Skeletal muscle satellite cell (primary cell): Measurements from ENCODE around the gene MECP2.

Experiments
- H3K27me3 ChIP-seq: 2 replicates; pipeline ENCODE4 v1.7.0; 2013; ENCODE audit warnings: low read length; ENCODE audit not compliant: control insufficient read depth, insufficient read depth
- H3K36me3 ChIP-seq: 2 replicates; pipeline ENCODE4 v1.7.0; 2013; ENCODE audit warnings: mild to moderate bottlenecking, control low read depth, low read length; ENCODE audit not compliant: insufficient read depth
- H3K4me1 ChIP-seq: 2 replicates; pipeline ENCODE4 v1.7.0; 2013; ENCODE audit warnings: low read length; ENCODE audit not compliant: control insufficient read depth, insufficient read depth
- H3K4me2 ChIP-seq: 2 replicates; pipeline ENCODE4 v1.7.0; 2013; ENCODE audit warnings: mild to moderate bottlenecking, low read length
- H3K4me3 ChIP-seq: 2 replicates; pipeline ENCODE4 v1.7.0; 2013; ENCODE audit warnings: low read length
- H3K9ac ChIP-seq: 2 replicates; pipeline ENCODE4 v1.7.0; 2013; ENCODE audit warnings: mild to moderate bottlenecking, low read depth, low read length, moderate library complexity
- H3K9me3 ChIP-seq: replicated peaks from 2 replicates; pipeline ENCODE4 v1.7.0; 2013; ENCODE audit warnings: mild to moderate bottlenecking, control low read depth, low read length

The MECP2 gene

DNA sequence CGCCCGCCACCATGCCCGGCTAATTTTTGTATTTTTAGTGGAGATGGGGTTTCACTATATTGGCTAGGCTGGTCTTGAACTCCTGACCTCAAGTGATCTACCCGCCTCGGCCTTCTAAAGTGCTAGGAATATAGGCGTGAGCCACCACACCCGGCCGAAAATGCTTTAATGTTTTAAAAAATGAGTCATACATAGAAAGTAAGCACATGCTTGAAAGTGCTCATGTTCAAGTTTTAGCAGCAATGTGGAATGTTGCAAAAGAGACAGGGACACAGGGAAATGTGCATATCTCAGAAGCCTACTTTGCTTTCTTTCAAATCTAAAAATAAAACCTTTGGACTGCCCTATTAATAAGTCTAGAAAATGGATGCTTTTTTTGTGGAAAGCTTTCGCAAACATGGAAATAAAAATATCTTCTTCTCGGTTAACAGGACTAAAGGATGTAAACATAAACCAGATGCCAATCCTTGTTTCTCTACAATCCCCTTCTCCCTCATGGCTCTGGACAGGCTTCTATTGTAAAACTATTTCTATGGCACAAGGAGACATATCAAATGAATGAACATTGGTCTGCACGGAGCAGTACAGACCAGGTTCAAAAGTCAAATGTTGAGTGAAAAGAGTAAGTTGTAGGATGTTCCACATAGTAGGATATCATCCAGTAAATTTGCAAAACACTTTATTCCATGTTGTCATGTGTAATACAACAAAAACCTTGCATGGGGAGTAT lies 15.0 kb downstream of the MECP2 start:
- Histone ChIP-seq H3K27me3 (no peaks in the 10 kb centered on the region), H3K9ac (no peak overlapping the region), H3K9me3 (no peaks in the 10 kb centered on the region), H3K36me3 (peaks cover 5% of the 10 kb centered on the region), H3K4me3 (no peak overlapping the region), H3K4me1 (peaks cover 10% of the 10 kb centered on the region), H3K4me2 (peak overlapping the region; percentile 22)

DNA sequence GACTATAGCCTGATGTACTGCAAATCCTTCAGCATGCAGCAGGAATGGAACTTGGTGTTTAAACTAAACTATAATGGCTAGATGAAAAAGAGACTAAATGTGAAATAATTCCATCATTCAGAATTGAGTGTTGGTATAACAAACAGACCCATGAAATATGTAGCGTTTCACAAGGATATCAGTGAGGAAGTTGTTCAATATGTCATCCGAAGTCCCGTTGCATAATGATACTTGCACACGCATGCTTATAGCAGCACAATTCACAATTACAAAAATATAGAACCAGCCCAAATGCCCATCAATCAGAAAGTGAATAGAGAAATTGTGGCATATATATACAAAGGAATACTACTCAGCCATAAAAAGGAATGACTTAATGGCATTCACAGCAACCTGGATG lies 20.4 kb downstream of the MECP2 start:
- H3K9ac ChIP-seq: no peak overlapping the region
- H3K27me3 ChIP-seq: no peaks in the 10 kb centered on the region
- no peak overlapping the region for H3K4me3 ChIP-seq
- no peaks in the 10 kb centered on the region for H3K9me3 ChIP-seq
- no peak overlapping the region for H3K4me2 ChIP-seq
- H3K36me3 ChIP-seq: no peaks in the 10 kb centered on the region
- peaks cover 20% of the 10 kb centered on the region for H3K4me1 ChIP-seq

DNA sequence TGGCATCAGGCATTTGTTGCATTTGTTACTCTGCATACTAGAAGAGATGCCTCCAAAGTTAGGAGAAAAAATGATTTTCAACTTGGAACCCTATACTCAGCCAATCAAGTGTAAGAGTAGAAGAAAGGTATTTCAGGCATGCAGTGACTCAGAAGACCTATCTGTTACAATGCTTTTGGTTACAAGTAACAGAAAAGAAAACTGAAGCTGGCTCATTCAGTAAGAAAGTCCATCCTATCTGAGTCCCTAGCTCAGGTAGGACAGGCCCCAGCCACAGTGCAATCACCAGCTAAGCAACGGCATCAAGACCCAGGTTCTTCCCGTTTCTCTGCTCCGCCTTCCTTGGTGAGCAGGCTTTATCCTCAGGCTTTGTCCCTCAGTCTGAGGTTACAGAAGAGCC lies 23.3 kb downstream of the MECP2 start:
- Histone ChIP-seq H3K9me3 (no peaks in the 10 kb centered on the region), H3K36me3 (no peaks in the 10 kb centered on the region), H3K4me2 (peak overlapping the region; percentile 39), H3K9ac (no peak overlapping the region), H3K4me3 (no peak overlapping the region), H3K4me1 (peaks cover 20% of the 10 kb centered on the region), H3K27me3 (no peaks in the 10 kb centered on the region)

DNA sequence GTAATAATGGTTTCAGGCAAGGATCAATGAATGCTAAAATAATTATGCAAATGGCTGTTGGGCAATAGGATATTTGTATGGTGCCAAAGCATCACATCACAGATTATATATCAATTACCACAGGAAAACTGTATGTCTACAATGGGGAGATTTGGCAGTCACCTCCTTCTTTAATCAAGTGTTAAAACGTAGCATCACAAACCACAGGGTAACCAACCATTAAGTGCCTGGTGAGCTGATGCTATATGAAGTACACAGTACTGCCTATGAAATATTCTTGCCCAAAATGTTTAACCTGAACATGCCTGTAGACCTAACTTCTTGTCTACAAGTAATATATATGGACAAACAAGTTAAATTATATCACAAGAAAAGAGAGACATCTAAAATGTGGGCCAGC lies 25.3 kb downstream of the MECP2 start:
- H3K9ac ChIP-seq: no peak overlapping the region
- no peak overlapping the region for H3K4me3 ChIP-seq
- no peaks in the 10 kb centered on the region for H3K36me3 ChIP-seq
- H3K4me2 ChIP-seq: no peak overlapping the region
- peaks cover 23% of the 10 kb centered on the region for H3K4me1 ChIP-seq
- peaks cover 3% of the 10 kb centered on the region for H3K27me3 ChIP-seq
- H3K9me3 ChIP-seq: no peaks in the 10 kb centered on the region

DNA sequence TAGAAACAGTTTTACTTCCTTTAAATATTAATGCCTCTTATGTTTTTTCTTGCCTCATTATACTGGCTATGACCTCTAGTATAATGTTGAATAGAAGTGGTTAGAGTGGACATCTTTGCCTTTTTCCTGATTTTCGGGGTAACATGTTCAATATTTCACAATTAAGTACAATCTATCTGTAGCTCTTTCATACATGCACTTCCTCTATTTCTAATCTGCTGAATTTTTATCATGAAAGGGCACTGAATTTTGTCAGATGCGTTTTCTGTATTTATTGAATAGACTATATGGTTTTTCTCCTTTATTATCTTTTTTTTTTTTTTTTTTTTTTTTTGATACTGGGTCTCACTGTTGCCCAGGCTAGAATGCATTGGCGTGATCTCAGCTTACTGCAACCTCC lies 29.0 kb downstream of the MECP2 start:
- Histone ChIP-seq H3K27me3 (peaks cover 3% of the 10 kb centered on the region), H3K4me1 (peaks cover 8% of the 10 kb centered on the region)

DNA sequence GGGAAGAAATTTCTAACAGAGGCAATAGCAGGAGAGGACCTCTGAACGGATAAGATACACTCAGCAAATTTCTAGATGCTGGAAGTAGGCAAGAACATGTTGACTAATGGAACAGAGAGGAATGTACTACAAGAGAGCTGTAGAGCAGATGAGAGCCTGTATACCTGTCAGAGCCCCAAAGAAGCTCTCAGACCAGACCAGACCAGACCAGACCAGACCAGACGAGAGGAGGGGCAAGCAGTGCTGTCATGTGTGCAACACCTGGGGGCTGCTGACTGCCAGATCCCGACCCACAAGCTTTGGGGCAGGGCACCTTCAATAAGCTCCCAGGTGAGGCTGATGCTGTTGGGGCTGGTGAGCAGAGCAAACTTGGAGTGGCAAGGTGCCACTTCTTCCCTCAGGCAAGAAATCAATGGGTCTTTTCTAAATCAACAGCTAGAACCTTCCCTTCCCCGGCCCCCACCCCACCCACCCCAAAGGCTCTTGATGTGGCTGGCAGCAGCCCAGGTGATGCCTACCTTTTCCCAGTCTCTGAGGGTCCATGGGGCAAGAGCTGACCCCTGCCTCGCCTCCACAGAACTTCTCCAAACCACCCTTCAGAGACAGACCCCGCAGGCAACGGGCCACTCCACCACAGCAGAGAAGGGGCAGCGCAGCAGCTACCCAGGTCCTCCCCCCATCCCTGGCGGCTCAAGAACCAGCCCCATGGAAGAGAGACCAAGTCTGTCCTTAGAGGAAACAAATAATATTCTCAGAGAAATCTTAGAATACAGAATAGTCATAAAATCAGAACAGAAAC lies 32.7 kb downstream of the MECP2 start:
- Histone ChIP-seq H3K27me3 (peaks cover 3% of the 10 kb centered on the region), H3K9me3 (no peaks in the 10 kb centered on the region), H3K4me2 (no peak overlapping the region), H3K9ac (no peak overlapping the region), H3K4me3 (no peak overlapping the region), H3K4me1 (peaks cover 15% of the 10 kb centered on the region), H3K36me3 (no peaks in the 10 kb centered on the region)

More for the DNA sequence above, 29.0 kb downstream of the MECP2 start:
- H3K36me3 ChIP-seq: no peaks in the 10 kb centered on the region
- no peak overlapping the region for H3K9ac ChIP-seq
- no peaks in the 10 kb centered on the region for H3K9me3 ChIP-seq
- H3K4me3 ChIP-seq: no peak overlapping the region
- no peak overlapping the region for H3K4me2 ChIP-seq

DNA sequence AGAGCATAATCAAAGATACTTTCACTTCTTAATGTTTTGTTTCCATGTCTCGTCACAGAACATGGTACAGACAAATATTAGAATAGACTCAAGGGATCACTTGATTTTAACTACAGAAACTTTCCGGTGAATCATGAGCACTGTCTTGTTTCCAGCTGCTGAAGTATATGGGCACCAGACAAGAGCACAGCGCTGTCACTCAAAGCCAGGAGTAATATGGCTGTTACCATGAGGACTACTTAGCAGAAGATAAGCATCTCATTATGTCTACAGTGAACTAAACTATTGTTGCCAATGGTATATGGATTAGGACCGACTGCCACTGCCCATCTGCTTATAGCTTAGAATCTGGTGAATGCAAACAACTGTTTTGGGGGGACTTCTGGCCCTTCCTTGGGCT lies 34.3 kb downstream of the MECP2 start:
- peaks cover 3% of the 10 kb centered on the region for H3K36me3 ChIP-seq
- peaks cover under 1% of the 10 kb centered on the region for H3K27me3 ChIP-seq
- H3K4me1 ChIP-seq: peaks cover 31% of the 10 kb centered on the region
- H3K4me2 ChIP-seq: no peak overlapping the region
- no peaks in the 10 kb centered on the region for H3K9me3 ChIP-seq
- no peak overlapping the region for H3K9ac ChIP-seq
- no peak overlapping the region for H3K4me3 ChIP-seq

DNA sequence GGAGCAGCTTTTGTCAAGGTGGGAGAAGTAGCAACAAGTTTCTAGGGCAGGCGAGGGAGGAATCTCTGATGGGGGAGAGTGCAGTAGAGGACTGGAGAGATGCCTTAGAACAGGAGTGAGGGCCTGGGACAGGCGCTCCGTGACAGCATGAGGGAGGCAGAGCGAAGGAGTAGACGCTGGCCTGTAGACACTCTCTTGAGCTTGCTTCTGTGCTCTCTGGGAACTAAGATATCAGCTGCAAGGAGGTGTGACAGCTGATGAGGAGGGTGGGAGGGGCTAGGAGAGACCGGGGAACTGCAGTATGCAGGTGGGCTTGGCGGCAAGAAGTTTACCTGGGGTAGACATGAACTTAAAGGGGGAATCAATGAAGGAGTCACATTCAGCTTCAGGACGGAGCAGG lies 35.7 kb downstream of the MECP2 start:
- Histone ChIP-seq H3K36me3 (peaks cover 4% of the 10 kb centered on the region), H3K9ac (no peak overlapping the region), H3K4me2 (no peak overlapping the region), H3K9me3 (no peaks in the 10 kb centered on the region), H3K4me3 (no peak overlapping the region), H3K4me1 (peaks cover 38% of the 10 kb centered on the region), H3K27me3 (no peaks in the 10 kb centered on the region)

DNA sequence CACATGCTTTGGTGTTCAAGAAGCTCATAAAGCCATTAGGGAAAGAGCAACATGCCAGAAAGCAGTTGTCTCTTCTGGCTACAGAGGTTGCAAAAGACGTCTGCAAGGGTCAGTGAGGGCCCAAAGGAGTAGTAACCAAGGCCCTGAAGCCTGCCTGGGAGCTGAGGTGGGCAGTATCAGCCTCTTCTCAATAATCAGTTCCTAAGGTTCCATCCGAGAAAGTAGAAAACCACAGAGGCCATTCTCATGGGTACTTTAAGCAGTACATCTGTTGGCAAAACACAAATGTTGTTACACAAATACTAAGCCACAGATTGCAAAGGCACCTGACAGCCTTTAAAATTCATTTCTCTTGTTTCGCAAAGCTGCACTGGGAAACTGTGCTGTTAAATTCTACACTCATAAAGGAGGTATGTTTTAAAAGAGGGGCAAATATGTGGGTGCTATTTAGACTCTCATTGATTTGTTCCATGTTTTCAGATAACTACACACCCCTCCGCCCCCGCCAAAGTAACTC lies 37.7 kb downstream of the MECP2 start:
- Histone ChIP-seq H3K4me2 (peak overlapping the region; percentile 22), H3K4me1 (peaks cover 38% of the 10 kb centered on the region), H3K9me3 (no peaks in the 10 kb centered on the region), H3K36me3 (peaks cover 4% of the 10 kb centered on the region), H3K9ac (peak overlapping the region; percentile 11), H3K27me3 (no peaks in the 10 kb centered on the region), H3K4me3 (no peak overlapping the region)

DNA sequence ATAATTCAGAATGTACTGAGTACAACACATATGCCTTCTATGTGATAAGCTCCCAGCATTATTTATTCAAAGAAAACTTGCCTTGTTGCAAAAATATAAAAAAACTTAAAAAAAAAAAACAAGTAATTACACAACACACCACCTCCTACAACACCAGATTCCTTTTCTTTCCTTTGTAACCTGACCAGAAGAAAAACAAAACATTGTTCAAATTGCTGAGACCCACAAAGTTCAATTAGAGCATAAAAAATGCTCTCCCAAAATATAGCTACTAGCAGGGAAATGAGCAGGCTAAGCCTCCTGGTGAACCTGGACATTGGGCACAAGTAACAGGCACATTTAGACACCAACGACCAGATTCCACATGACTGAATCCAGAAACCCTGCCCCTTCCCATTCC lies 38.3 kb downstream of the MECP2 start:
- Histone ChIP-seq H3K4me2 (peak overlapping the region; percentile 22), H3K9me3 (no peaks in the 10 kb centered on the region), H3K36me3 (peaks cover 4% of the 10 kb centered on the region), H3K4me3 (no peak overlapping the region), H3K4me1 (peaks cover 38% of the 10 kb centered on the region), H3K27me3 (no peaks in the 10 kb centered on the region), H3K9ac (no peak overlapping the region)

DNA sequence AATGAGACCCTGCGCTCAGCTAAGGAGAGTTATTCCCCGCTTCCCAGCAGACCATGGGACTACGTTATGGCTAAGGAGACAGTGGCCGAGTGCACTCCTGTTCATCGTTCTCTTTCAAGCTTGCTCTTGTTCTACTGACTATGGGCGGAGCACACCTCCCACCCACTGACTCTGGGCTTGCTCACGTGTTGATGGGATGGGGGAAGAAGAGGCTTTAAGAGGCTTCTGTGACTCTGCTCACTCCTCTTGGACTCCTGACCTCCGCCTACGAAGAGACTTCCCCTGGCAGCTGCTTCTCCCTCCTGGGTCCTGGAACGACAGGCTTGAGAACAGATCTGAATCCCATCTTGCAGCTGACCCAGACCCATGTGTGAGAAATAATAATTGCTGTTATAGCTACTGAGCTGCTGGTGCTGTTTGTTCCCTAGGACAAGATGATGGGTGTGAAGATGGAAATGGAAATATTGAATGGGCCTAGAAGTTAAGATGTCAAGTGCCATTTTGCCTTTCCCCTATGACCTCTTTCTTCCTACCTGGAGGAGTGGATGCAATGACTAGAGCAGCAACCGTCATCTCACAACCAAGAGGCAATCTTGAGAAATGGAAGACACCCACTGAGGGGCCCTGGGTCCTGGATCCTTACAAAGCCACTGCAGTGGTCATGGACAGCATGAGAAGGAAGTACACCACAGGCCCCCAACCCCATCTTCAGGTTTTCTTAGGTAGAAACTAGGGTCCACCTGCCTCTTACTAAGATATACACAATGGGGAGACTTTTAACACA lies 39.1 kb downstream of the MECP2 start:
- Histone ChIP-seq H3K9ac (no peak overlapping the region), H3K4me1 (peaks cover 38% of the 10 kb centered on the region), H3K27me3 (no peaks in the 10 kb centered on the region), H3K9me3 (no peaks in the 10 kb centered on the region), H3K4me3 (no peak overlapping the region), H3K36me3 (peaks cover 4% of the 10 kb centered on the region), H3K4me2 (no peak overlapping the region)
